Stimulated activated CD8-positive, alpha-beta memory T cell treated with anti-CD3 and anti-CD28 coated beads, Interleukin-7, amount 100 ng/mL, for 4 hours (primary cell): ENCODE results near the gene PDE8A.
"Not testable (repeated sequence)": the region's sequence is repeated elsewhere in the genome, so short reads cannot be mapped to it uniquely, and the experiment has no call there.

Experiments used
- DNase-seq, 2 donors: peaks; one replicate each; pipeline ENCODE4 v3.0.0-alpha.2; 2020; ENCODE audit warnings: low read depth in 2 of 2

PDE8A gene

DNA sequence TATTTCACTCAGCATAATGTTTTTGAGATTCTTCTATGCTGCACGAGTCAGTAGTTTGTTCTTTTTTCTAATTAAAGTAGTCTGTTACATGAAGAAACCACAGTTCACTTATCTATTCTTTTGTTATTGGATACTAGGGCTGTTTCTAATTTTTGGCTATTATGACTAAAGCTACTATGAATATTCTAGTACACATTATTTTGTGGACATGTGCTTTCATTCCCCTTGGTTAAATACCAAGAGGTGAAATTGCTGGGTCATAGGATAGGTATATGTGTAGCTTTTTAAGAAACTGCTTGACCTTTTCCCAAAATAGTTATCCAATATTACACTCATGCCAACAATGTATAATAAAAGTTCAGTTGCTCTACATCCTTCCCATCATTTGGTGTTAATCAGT lies 8.9 kb downstream of the PDE8A start:
- DNase-seq, result no peak

DNA sequence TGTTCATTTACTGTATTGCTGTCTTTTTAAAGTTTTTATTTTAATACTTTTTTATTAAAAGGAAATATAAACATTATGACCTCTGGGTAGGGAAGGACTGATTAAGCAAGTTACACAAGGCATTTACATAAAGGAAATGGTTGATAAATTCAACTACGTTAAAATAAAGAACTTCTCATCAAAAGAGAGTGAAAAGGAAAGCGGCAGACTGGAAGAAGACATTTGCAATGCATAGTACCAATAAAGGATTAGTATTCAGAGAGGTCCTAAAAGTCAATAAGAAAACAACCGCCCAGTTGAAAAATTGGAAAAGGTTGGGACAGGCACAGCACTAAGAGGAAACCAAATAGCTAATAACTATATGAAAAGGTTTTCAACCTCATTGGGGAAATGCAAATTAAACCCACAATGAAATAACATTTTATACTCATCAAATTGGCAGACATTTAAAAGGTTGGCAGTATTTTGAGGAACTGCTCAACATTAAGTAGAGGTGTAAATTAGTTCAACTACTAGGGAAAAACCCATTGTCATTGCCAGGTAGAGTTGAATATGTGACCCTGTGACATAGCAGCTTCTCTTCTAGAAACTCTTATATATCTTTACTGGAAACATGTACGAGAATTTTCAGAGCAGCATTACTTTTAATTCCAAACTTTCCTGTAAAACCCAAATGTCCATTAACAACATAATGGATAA lies 9.5 kb downstream of the PDE8A start:
- no peak for DNase-seq

DNA sequence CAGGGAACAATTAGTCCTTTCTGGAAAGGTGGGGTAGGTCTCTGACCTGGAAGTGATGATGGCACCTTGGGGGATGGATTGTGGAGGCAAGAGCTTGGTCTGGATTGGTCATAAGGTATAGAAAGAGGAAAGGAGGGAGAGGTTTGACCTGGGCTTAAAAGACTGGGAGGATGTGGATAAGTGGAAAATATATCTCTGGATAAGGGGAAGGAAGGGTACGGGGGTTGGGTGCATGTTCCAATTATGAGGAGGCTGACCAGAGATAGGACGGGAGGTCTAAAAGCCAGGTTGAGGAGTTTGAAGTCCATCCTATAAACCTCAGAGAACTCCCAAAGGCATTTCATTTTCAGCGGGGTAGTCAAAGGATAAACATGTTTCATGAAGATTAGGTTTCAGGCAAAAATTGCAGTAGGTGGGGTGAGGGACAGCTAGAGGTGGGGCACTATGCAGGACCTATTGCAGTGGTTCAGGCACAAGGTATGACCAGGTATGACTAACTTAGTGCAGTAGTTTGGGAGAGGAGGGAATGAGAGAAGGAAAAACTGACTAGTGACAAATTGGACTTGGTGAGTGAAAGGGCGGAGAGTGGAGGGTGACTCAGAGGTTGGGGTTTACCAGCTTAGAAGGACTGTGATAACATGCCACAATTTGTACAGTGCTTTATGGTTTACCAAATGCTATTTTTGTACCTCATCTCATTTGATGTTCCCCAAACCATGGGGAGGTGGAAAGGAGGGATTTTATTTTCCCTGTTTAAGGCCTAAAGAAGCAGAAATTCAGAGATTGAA lies 10.7 kb downstream of the PDE8A start:
- DNase-seq, result peak; percentile 19 to 43

DNA sequence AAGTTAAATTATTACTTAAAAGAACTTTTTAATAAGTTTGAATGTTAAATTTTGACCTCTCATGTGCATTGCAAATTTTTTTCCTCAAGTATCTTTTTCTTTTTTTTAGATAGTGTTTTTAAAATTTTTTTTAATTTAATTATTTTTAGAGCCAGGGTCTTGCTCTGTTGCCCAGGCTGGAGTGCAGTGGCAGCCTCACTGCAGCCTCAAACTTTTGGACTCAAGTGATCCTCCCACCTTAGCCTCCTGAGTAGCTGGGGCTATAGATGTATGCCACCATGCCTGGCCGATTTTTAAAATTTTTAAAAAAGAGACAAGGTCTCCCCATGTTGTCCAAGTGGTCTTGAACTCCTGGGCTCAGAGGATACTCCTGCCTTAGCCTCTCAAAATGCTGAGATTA lies 14.4 kb downstream of the PDE8A start:
- no peak for DNase-seq

DNA sequence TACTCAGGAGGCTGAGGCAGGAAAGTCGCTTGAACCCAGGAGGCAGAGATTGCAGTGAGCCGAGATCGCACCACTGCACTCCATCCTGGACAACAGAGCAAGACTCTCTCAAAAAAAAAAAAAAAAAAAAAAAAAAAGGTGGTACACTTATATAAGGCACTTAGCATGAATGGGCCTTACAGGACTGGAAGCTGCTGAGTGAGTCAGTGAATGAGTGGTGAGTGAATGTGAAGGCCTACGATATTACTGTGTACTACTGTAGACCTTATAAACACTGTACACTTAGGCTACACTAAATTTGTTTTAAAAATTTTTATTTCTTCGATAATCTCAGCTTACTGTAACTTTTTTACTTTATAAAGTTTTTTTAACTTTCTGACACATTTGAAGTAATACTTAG lies 15.1 kb downstream of the PDE8A start:
- DNase-seq, result not testable (repeated sequence)

DNA sequence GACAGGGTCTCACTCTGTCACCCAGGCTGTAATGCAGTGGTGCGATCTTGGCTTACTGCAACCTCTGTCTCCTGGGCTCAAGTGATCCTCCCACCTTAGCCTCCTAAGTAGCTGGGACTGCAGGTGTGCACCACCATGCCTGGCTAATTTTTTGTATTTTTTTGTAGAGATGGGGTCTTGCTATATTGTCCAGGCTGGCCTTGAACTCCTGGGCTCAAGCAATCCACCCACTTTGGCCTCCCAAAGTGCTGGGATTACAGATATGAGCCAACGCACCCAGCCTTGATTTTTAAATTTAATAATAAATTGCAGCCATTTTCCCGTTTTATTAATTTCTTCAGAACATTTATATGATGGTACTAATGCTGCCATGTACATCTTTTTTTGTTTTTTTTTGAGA lies 15.6 kb downstream of the PDE8A start:
- DNase-seq, result not testable (repeated sequence)

DNA sequence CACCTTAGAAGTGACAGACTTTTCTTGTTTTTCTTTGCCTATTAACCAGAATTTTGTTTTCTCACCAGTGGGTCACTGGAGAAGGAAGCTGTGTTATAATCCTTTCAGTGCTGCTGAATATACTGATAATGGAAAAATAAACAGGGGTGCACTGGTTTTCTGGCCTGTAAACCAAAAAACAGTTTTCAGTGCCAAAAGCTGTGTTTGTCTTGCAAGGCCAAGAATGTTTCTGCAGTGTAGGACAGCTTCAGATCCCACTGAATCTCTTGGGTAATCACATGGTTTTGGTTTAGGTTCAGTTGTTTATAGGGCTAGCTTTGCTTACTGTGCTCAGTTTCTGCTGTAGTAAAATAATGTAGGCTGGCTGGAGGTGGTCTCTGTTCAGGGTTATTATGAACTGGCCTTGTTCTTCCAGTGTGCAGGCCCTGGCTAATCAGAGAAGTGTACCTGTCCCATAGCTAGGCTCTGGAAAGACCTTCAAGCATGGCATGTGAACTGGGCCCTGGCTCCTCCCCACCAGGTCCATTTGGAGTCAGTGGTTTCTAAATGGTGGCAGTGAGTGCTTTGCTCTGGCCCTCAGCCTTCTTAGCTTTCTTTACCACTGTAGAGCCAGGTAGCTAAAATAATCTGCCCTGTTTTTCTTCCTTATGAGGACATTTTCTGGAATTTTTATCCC lies 18.7 kb downstream of the PDE8A start:
- DNase-seq, result no peak

DNA sequence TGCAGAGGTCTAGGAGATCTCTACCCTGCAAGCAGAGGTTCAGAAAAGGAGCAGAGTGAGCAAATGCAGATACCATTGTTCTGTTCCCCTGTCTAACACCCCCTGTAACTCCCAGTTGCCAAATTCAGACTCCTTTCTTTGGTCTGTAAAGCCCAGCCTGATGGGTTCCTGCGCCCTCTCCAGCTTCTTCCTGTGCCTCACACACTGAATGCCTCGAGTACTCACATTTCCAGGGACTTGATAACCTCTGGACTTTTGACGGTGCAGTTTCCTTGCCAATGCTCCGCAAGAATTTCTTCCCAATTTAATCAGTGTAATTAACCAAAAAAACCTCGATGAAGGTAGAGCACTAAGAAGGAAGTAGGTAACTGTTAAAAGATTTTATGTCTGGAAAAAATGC lies 19.3 kb downstream of the PDE8A start:
- DNase-seq, result no peak

DNA sequence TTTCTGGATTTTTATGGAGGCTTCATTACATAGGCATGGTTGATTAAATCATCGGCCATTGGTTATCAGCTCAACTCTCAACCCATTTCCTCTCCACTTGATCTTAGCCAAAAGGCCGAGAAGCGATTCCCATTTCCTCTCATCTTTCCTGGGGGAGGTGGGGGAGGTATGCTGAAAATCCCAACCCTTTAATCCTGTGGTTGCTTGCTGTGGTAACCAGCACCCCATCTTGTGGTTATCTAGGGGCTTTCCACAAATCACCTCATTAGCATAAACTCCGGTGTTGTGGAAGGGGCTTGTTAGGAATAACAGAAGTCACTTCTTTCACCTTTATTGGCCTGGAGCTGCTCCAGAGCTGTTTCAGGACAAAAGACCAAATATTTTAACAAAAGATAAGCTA lies 20.9 kb downstream of the PDE8A start:
- no peak for DNase-seq

DNA sequence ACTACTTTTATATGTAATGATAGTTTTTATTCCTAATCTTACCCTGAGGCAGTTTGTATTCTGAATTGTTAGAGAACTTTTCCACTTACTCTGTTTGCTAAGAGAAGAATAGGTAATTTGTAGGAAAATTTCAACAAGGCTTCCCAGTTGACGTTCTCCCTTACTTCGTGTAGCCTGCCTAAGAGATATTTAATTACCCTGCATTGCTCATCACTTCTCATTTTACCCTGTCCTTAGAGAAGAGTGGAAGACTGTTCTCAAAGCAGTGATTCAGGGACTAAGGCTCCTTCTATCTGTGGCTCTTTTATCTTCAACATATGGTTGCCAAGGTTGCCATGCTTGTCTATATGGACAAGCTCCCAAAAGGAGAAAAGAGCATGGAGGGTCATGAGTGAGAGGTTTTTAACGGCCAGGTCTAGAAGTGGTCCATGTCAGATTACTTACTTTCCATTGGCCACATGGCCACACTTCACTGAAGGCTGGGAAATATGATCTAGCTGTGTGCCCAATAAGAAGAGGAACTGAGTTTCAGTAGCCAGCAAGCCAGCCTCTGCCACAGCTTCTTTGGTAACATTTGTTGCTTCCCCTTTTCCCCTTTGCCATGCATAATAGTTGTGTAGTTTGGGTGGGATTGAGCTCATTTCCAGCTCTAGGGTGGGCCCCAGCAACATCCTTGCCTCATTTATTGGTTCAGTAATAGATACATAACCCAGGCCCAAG lies 22.1 kb downstream of the PDE8A start:
- no peak for DNase-seq

DNA sequence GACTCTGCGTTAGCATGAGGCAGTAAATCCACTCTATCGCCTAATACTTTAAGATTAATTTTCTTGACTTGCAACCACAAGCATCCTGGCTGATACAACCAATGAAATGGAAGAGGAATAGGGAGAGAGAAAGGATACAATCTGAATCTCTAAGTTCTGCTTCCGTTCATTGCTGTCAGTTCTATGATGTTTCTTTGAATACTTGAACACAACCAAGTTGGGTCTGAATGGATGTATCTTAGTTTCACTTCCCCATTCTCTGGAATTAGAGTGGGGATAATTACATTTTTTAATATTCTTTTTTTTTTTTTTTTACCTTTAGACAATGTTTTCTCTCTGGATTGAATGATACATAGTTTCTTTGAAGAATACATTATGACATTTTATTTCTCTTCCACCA lies 22.9 kb downstream of the PDE8A start:
- DNase-seq, result no peak

DNA sequence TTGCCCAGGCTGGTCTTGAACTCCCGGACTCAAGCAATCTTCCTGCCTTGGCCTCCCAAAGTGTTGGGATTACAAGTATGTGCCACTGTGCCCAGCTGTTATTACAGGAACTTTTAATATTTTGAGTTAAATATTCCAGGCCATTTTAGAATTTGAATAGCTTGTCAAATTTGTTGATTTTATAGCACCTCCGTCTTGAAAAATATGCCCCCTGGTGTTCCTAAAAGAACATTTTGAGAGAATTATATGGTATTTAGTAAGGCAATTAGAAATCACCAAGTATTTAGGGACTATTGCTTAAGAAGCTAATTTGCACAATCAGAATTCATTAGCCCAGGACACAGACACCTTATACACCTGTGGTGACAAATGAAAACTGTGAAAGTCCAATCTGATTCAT lies 23.7 kb downstream of the PDE8A start:
- no peak for DNase-seq

DNA sequence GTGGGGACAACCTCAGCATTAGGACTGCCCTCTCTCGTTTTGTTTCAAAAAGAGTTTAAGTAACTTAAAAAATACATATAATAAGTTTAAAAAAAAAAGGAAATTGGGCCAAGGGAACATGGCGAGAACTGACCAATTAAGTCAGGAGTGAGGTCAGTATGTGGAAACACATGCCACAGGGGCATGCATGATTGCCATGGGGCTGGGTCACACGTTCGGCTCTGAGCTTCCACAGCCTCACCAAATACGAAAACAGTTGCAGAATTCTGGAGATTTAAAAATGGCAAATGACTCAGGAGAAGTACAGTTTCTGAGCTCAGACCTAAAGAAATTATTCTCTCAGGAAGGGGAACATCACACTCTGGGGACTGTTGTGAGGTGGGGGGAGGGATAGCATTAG lies 24.1 kb downstream of the PDE8A start:
- no peak for DNase-seq

DNA sequence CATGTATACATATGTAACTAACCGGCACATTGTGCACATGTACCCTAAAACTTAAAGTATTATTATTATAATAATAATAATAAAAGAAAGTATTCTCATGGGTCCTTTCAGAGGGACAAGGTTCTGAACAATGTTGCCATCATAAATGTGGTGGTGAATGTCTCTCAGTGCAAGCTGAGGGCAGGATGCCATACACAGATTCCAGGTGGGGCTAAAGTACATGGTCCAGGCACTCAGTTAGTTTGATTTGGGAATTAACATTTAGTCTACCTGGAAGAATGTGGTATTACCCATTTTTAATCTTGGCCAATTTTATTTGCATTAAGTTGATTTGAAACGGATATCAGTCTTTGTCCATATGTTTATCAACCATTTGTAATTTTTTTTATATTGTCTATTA lies 24.5 kb downstream of the PDE8A start:
- no peak for DNase-seq

DNA sequence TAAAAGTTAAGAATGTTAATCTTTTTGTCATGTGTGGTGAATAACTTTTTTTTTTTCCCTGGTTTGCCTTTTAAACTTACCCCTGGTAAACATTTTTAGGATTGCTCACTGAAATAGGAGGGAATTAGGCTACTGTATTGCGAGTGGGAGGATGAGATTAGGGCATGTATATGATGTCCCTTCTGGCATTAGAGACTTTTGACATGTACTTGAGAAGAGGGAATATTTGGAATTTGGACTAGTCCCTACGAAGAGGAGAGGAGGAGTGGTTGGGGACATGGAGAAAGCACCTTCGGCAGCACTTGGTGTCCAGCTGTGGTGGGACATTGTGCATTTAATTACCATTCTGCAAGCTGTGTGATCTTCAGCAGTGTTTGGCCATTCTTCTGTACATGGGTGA lies 25.0 kb downstream of the PDE8A start:
- no peak for DNase-seq

DNA sequence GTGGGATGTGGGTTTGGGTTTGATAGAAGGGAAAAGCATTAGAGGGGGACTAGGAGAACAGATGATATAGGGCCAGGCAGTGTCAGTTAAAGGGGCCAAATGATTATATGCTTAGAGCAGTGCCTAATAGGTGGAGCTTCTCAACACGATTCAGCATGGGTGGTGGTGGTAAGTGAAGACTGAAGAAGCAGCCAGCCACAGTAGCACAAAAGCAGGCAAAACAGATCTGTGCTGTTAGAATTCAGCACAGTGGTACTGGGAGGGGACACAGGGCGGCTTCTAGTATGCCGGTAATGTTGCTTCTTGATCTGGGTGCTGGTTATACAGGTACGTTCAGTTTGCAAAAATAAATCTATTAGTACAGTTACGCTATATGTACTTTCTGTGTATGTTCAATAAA lies 25.5 kb downstream of the PDE8A start:
- no peak for DNase-seq

DNA sequence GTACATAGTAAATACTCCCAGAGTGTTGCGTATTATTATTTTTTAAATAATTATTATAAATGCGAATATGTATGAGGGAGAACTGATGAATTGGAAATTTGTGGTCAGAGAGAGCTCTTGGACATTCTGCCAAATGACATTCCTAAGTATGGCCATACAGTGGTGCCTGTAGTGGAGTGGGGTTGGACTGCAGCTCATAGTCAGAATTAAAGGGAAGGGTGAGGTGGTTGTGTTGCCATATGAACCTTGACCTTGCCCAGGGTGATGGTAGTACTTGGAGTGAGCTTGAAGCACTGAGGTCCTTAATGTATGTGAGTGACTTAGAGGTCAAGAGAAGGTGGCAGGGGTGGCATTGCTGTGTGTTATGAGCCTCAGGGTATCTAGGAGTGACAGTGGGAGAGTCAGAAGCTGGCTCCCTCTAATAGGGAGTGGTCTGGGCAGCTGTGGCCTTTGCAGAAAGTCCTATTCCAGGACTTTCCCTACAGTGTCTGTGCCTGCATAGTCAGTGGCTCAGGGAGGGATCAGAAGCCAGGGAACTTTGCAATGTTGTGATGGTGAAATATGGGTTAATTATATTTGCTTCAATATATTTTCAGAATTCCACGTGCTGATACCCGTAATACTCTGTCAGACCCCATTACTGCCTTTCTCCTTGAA lies 26.2 kb downstream of the PDE8A start:
- no peak for DNase-seq

DNA sequence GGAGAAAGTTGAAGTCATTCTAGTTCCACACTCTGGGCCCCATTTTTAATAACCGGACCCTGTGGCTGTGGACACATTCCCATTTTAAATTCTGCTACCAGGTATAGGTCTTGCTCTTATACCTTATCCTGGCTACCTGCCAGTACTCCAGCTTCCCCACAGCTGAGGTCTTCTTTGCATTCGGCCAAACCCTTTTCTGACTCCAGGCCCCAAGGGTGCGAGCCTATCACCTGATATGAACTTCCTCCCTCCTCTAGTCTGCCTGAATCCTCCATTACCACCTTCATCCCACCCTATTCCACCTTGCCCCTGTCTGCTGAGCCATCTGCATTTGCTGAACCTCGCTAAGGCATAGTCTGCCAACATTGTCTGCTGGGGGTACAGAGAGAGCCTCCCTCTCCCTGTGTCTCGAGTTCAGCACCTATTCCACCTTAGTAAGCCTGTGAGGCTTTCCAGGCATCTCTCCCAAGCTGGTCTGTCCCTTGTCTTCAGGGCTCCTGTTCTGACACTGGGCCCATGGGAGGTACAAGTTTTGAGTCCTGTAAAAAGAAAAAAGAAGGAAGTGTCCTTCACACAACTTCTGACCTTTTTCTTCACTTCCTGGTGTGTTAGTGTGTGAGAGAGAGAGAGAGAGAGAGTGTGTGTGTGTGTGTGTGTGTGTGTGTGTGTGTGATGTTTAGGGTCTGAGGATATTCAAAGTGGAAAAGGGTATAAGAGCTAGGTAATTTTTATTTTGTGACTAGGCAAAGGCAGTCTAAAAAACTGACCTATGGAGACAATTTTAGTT lies 27.0 kb downstream of the PDE8A start:
- DNase-seq, result no peak

DNA sequence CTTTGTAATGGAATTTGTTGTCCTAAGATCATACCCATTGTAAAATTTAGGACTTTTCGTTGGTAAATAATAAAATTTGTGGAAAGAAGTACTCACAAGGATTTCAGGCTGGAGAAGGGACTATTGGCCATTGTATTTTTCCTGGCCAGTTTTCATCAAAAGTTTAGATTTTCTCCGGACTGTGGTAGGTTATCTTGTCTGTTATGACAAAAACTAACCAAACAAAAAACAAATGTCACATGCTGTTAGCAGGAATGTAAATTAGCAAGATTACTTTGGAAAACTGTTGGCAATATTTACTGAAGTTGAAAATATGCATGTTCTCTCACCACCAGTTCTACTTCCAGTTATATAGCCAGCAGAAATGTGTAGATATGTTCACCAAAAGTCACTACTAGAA lies 27.8 kb downstream of the PDE8A start:
- DNase-seq, result no peak

DNA sequence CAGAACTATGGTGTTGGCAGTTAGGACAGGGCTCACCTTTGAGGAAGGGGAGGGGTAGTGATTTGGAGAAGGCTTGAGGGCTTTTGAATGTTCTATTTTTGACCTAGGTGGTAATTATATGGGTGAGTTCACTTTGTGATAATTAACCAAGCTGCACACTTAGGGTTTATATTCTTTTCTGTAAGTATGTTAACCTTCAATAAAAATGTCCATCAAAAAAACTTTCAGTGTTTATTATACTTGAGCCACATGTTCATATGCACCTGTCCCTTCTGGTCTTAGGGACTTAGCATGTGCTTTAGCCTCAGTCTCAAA lies 28.4 kb downstream of the PDE8A start:
- no peak for DNase-seq
